Measurements from ENCODE around the gene NLRP6. TPM values are rescaled to one million over a fixed set of nuclear protein-coding genes. Genes with fewer than 3 reads are reported as not detected.
"Not testable (repeated sequence)": the region's sequence is repeated elsewhere in the genome, so short reads cannot be mapped to it uniquely, and the experiment has no call there.

Gene NLRP6
- polyA plus RNA-seq (ENCODE audit: insufficient read length in 4 of 4), result under 1 TPM; 0.20 to 0.80 (median 0.36) TPM

- DNase-seq (ENCODE audit: low read depth in 4 of 4, low spot score in 3 of 4), result no peak
Observed at GRCh38 chr11:278001-278951, at the start of gene NLRP6. Gene NLRP6 (plus strand): TSS chr11:278407. CDS start chr11:278570, 163 bp downstream.

DNA sequence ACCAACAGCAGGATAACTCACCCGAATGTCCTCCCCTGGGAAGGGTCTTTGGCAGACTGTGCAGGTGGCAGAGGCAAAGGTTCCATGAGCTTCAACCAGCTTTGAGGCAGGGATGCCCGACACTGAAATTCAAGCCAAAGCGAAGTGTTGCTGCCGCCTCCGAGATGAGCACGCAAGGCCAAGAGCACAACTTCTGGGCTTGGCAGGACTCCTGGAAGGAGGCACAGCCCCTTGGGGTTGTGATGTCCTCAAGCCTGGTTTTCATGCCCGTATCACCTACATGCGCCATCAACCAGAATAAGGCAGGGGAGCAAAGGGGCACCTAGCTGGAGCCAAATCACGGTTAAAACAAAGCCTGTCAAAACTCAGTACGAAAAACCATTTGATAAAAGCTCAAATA is 47.8 kb upstream of the NLRP6 start:
- DNase-seq (ENCODE audit: low read depth in 4 of 4, low spot score in 3 of 4), result no peak

DNA sequence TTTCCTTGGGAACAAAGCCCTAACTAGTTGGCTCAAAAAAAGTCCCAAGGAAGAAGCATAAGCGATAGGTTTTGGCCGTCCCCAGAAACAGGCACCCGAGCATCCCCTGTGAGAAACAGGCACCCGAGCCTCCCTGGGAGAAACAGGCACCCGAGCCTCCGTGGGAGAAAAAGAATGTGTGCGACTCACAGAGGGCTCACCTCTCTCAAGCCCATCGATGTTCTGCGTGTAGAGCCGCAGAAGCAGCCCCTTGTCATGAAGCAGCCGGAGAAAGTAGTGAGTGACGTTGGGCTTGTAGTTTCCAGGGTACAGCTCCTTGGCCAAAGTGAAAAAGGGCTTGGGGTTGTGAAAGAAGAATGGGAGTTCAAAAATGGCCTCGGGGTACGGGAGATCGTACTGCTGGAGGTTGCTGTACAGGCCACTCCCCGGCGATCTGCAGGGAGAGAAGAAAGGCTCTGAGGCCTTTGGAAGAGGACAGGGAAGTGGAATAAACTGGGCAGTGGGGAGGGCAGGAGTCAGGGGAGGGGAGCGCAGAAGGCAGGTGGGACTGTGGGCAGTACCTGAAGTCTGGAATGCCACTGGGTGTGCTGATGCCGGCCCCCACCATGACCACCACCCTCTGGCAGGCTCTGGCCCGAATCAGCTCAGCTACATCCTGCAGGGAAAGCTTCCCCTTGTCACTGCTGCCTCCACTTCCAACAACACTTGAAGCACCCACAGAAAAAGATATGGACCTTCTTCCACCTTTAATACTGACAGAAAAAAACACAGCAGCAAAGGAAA is 45.2 kb upstream of the NLRP6 start:
- no peak for DNase-seq (ENCODE audit: low read depth in 4 of 4, low spot score in 3 of 4)

- DNase-seq (ENCODE audit: low read depth in 4 of 4, low spot score in 3 of 4), result no peak
Observed at GRCh38 chr11:235180-235579, 43.0 kb upstream of the NLRP6 start.

DNA sequence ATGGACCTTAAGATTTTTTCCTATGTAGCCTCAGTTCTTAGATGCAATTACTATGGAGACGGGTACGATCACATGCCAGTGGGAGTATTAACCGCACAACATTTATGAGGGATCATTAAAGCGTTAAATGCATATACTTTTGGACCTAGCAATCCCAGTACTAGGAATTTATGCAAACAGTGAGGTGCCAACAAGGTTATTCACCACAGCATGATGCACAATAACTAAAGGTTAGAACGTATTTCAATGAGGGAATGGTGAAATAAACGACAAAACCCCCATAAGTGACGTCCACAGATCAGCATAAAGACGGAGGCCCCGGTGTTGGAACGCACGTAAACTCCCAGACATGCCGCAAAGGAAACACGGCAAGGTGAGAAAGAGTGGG is 42.6 kb upstream of the NLRP6 start:
- peak in 2 of 4 donors; percentile 25 for DNase-seq (ENCODE audit: low read depth in 4 of 4, low spot score in 3 of 4)

GRCh38 chr11:235997-236773 is 42.0 kb upstream of the NLRP6 start, which contains the start of gene SIRT3:
Gene SIRT3 (minus strand): TSS chr11:236342. CDS start chr11:236328, 14 bp downstream.
- DNase-seq (ENCODE audit: low read depth in 4 of 4, low spot score in 3 of 4), result peak; percentile 55 to 67 (median 65)

DNA sequence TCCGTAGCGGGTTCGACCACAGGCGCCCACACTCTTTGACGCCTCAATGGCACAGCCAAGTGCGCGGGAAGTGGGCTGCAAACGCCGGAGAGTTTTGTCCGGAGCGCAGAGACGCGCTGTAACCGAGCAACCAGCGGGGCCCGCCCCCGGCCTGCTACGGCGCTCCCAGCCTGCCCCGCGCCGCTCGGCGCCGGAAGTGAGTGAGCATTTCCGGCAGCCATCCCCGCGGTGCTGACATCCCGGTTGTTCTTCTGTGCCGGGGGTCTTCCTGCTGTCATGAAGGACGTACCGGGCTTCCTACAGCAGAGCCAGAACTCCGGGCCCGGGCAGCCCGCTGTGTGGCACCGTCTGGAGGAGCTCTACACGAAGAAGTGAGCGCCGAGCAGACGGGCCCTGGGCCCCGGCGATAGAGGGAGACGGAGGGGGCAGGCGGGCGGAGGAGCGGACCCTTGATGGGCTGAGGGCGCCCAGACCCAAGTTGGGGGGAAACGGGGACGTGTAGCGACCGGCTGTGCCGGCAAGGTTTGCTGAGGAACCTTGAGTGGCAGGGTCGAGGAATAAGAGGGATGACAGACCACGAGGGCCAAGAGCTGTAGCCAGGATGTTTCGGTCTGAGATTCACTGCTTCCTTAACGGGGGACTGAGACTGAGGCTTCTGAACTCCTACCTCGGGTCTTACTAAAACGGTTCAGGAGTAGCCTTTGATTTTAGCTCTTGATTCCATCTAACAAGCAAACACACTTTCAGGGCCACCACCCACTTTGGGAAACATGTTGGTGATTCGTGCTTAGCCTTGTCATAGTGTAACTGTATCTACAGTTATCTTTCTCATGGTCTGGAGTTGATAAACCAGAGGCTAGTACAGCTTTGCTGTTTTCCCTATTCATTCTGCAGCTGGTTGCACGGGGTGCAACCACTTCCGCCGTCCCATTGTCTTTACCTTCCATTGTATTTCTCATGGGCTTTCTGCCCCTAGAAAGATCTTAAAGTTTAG is 41.1 kb upstream of the NLRP6 start, which contains the start of gene PSMD13:
Gene PSMD13 (plus strand): TSS at position 203 of the 994 bp plus-strand sequence. CDS start 74 bp downstream, at position 277.
- DNase-seq (ENCODE audit: low read depth in 4 of 4, low spot score in 3 of 4), result peak; percentile 67 to 82 (median 72)

GRCh38 chr11:238346-238745 is 39.9 kb upstream of the NLRP6 start:
- not testable (repeated sequence) for DNase-seq (ENCODE audit: low read depth in 4 of 4, low spot score in 3 of 4)

DNA sequence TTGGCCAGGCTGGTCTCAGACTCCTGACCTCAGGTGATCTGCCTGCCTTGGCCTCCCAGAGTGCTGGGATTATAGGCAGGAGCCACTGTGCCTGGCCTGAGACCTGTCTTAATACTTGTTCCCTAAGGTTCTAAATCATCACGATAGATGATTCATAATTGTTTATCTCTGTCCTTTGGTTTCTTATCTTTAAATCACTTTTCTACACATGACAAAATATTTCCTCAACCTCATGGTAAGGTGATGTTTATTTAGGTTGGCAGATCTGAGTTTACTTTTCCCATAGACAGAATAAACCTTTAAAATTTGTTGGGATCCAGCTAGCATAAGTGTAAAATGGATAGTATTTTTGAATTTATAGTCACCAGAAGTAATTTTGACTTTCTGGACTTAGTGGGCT is 37.9 kb upstream of the NLRP6 start:
- DNase-seq (ENCODE audit: low read depth in 4 of 4, low spot score in 3 of 4), result no peak

DNA sequence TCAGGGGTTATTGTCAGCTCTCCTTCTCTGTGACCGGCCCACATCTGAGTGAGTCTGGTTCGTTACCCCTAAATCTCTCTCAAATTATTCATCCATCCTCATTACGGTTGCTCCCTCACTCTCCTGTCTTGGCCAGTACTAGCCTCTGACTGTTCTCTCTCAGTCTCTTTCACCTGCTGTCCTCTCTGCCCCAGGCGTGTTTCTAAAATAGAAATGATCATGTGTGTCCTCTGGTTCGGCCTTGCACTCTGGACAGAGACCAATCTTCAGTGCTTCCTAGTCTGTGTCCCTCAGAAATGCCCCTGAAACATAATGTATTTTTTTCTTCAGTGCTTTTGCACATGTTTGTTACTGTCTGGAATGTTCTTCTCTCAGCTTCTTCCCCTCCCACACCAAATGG is 36.6 kb upstream of the NLRP6 start:
- no peak for DNase-seq (ENCODE audit: low read depth in 4 of 4, low spot score in 3 of 4)

GRCh38 chr11:244376-244775 is 33.8 kb upstream of the NLRP6 start:
- DNase-seq (ENCODE audit: low read depth in 4 of 4, low spot score in 3 of 4), result no peak

- no peak for DNase-seq (ENCODE audit: low read depth in 4 of 4, low spot score in 3 of 4)
Observed at GRCh38 chr11:249062-249461, 29.1 kb upstream of the NLRP6 start.

- no peak for DNase-seq (ENCODE audit: low read depth in 4 of 4, low spot score in 3 of 4)
Observed at GRCh38 chr11:250274-250673, 27.9 kb upstream of the NLRP6 start.

GRCh38 chr11:250740-251299 is 27.4 kb upstream of the NLRP6 start:
- DNase-seq (ENCODE audit: low read depth in 4 of 4, low spot score in 3 of 4), result no peak

DNA sequence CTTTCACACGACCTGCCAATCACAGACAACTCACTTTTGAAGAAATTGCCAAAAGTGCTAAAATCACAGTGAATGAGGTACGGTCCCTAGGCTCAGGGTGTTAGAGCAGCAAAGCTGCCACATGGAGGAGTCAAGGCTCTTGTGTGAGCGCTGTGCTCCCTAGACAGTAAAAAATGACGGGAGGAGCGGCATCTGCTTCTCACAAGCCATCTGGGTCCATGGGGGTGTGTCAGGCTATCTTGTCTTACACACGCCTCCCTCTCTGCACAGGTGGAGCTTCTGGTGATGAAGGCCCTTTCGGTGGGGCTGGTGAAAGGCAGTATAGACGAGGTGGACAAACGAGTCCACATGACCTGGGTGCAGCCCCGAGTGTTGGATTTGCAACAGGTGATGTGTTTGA is 26.7 kb upstream of the NLRP6 start:
- DNase-seq (ENCODE audit: low read depth in 4 of 4, low spot score in 3 of 4), result no peak

GRCh38 chr11:252666-253065 is 25.5 kb upstream of the NLRP6 start:
- DNase-seq (ENCODE audit: low read depth in 4 of 4, low spot score in 3 of 4), result no peak

DNA sequence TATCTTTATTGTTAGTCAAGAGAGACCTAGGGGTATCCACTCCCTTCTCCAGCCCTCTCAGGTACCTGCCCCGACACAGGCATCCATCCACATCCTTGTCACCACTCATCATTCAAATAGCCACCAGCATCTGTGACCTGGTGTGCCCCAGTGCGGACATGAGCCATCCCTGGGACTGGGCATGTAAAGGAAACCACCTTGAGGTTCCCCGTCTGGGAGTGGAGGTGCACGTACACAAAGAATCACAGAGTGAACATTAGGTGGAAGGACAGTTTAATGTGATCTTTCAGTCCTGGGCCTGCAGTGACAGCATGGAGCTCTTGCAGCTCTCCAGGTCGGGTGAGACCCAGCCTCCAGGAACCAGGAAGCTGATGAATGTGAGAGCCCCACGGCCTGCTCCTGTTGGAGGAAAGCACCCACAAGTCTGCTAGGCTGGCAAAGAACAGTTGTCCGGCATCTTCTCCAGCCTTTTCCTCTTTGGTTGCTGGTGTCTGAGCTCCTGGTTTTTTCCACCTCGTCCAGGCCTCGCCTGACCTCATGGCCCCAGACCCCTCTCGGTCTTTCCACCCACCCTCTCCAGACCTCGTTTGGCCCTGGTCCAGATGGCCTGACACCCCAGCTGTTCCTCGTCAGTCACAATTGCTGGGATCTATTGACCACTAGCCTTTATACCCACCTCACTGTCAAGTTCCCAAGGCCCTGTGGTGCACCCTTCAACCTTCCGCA is 24.9 kb upstream of the NLRP6 start:
- DNase-seq (ENCODE audit: low read depth in 4 of 4, low spot score in 3 of 4), result no peak

- DNase-seq (ENCODE audit: low read depth in 4 of 4, low spot score in 3 of 4), result no peak
Observed at GRCh38 chr11:253886-254270, 24.3 kb upstream of the NLRP6 start.

All from right renal pelvis (tissue), 4 donors.